Brain pericyte (primary cell): ENCODE measurements around the gene PRPH2.
A peak's percentile ranks its signal among the peaks of the same experiment; 100 is the strongest.
"Not testable (repeated sequence)": the region's sequence is repeated elsewhere in the genome, so short reads cannot be mapped to it uniquely, and the experiment has no call there.

Source experiments
- DNase-seq: peaks from one replicate; pipeline ENCODE4 v3.0.0-alpha.2; 2012; ENCODE audit warnings: low read depth, low spot score

The PRPH2 gene

DNA sequence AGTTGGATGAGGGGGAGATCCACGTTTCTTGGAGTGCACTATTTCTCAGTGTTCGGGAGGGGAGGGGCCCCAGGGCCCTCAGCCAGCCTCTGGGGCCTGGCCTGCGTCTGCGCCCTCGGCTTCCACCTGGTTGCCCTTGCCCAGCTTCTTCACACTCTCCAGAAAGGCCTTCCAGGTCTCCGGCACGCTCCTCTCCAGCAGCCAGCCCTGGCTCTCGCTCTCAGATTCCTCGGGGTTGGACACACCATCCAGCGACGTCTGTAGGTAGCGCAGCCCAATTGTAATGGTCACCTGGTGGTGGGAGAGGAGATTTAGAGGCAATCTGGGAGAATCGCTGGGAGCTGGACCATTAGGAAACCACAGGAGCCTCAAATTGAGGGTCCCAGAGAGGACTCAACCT is 24.2 kb downstream of the PRPH2 start:
- no peak for DNase-seq

- no peak for DNase-seq
These were observed 25.1 kb downstream of the PRPH2 start for GRCh38 chr6:42697268-42697655.

DNA sequence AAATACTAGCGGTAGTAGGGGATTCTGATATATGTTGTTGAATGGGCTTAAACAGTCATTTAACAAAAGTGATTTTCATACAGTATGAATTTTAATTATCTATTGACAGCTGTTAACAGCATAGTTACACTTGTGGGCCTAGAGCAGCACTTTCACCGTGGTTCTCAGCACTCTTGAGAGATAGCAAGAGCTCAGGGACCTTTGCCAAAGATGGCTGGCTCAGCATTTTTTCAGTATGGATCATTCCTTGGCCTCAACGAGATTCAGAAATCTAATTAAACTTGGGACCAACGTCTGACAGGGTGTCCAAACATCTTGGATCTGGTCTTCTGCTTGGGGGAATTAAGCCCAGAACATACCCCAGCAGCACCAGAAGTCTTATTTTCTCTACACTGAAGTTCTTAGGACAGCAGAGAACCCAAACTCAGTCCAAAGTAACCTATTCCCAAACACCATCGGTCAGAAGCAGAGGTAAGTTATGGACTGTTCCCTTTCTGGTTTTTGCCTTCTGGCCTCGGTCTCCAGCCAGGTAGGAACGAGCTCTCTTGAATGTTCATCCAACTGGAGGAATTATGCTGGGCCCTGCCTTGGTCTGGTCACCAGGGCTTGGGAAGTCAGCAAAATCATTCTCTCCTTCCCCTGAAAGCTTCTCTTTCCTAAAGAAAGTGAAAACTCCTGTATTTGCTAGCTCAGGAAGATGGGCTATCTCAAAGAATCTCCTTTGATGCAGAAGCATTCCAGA is 25.7 kb downstream of the PRPH2 start:
- DNase-seq: no peak

GRCh38 chr6:42694586-42694985 is 27.8 kb downstream of the PRPH2 start:
- DNase-seq: no peak

- DNase-seq: no peak
These were observed 28.6 kb downstream of the PRPH2 start for GRCh38 chr6:42693725-42694323.

DNA sequence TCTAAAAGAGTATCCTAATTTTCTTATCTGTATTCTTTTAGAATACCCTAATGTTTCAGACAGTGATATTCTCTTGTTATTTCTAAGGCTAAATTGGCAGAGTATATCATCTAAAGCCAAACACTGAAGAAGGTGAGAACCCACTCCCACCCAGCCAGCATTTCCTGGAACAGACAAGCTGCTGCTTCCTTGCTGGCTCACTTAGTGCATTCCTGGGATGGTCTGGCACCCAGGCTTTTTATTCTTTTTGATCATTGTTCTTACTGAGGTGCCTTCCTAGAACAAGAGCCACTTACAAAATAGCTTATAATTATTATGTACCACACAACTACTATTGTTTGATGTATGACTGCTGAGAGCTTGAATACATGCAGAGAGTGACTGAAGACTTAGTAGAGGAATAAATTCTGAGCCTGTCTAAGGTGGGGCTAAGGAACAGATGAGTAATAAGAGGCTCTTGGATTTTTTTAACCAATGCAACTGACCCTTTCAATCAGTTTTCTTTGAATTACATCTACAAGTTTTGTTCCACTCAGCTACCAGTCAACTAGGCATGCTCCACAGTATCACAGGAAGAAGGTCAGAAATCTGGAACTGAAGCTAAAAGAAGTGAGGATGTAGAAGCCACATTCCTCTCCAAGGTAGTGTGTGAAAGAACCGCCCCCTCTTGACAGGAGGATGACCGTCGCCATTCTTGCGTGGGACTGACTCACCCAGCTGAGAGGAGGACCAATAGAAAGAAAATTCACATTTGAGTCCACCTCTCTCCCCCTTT is 30.1 kb downstream of the PRPH2 start:
- no peak for DNase-seq

GRCh38 chr6:42690872-42691271 is 31.5 kb downstream of the PRPH2 start:
- DNase-seq: no peak

DNA sequence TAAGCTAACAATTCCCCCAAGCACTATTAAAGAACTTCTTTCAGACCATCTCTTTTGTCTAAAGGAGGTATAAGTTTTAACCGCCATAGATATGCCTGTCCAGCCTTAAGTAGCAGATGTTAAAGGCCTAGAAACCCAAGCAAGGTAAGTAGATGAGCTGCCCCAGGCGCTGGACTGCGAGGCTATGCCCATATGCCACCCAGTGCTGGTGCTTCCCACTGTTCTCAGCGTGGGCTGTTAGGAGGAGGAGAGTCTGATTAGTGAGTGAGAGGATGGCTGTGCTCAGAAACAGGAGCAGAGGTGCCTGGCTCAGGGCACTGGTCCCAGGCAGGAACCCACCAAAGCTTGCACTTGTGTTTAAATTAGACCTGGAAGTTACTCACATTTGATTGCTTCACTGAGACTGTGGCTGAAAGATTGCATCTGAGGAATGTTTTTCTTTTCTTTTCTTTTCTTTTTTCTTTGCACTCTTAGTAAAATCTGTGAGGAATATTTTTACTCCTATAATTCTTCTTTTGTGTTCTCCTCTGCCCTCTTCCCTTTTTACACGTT is 32.2 kb downstream of the PRPH2 start:
- no peak for DNase-seq

GRCh38 chr6:42689371-42689770 is 33.0 kb downstream of the PRPH2 start:
- no peak for DNase-seq

GRCh38 chr6:42688281-42688680 is 34.1 kb downstream of the PRPH2 start:
- DNase-seq: no peak

DNA sequence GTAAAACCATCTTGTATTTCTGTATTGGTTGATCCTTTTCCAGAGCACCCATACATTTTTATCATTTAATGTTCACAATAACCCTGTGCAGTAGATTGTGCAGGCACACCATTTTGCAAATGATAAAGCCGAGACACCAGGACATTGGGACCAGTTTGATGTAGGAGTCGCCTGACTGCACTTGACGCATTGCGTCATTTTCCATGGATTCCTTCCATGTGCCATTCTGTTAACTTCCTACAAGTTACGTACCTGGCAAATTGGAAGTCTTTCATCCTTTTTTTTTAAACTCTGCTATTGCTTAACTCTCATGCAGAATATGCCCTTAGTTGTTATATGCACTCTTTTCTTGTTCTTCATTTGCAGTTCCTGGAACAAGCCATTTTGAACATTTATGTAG is 43.0 kb downstream of the PRPH2 start:
- DNase-seq: no peak

DNA sequence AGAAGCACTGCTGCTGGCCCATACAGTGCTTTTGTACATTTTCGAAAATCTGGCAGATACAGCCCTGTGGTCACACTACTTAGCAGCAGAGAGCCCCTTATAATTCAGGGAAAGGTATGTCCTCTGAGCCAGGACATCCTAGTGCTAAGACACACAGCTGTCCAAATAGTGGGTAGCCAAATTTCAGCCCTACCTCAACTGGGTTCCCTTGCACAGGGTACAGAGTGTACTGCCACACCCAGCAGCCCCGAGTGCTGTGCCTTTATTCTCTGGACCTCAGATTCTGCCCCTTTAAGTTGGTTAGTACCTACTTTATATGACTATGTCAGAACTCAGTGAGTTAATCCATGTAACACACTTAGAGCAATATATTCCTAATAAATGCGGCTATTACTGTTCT is 47.6 kb downstream of the PRPH2 start:
- no peak for DNase-seq

DNA sequence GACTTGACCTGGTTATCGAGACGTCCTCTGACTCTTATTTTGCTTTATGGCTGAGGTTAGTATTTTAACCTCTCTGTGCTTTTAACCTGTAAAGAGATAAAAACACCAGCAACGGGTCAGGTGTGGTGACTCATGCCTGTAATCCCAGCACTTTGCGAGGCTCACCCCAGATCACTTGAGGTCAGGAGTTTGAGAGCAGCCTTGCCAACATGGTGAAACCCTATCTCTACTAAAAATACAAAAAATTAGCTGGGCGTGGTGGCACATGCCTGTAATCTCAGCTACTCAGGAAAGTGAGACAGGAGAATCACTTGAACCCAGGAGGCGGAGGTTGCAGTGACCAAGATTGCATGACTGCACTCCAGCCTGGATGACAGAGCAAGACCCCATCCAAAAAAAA is 48.0 kb downstream of the PRPH2 start:
- DNase-seq: not testable (repeated sequence)

GRCh38 chr6:42664718-42665117 is 57.7 kb downstream of the PRPH2 start:
- DNase-seq: no peak

DNA sequence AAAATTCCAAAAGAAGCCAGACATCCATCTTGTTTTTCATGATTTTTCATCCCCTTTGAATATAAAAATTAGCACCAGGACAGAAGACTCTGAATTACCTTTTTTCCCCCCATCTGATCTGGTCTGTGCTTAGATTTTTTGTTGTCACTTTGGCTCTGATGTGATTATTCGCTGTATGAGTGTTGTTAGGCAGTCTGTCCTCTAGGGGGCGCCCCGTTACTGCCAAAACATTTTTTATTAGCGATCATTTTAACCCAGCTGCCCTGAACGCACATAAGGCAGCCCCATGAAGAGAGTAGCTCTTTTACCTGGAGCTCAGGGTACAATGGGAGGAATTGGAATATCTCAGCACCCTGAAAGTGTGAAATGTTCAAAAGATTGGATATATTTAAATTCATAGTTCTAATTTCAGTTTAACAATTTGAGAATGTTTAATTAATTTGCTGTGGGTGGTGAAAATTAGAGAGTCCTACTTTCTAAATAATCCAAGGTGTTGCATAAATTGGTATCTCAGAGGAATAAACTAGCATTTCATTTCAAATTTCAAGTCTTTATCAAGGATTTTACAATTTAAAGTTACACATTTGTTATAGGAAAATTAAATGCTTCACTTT is 60.8 kb downstream of the PRPH2 start:
- DNase-seq: peak; percentile 11

- no peak for DNase-seq
These were observed 62.6 kb downstream of the PRPH2 start for GRCh38 chr6:42659806-42660205.

- DNase-seq: no peak
These were observed 68.5 kb downstream of the PRPH2 start for GRCh38 chr6:42653851-42654250.

GRCh38 chr6:42652024-42652746 is 70.2 kb downstream of the PRPH2 start:
- DNase-seq: no peak
